Spleen (tissue), 7 donors: ENCODE results near the gene HMCN2.

Experiments
- POLR2A ChIP-seq, 3 donors: fragments of 450-650 bp; IDR thresholded peaks; one replicate each; pipeline ENCODE4 v1.5.1; 2017; ENCODE audit warnings: antibody characterized with exemption in 3 of 3, mild to moderate bottlenecking in 1 of 3
- TF ChIP-seq, protein P1 (sequence below), 11 experiments: fragments of 200-600 bp in 7 of 11; fragments of 450-650 bp in 4 of 11; sonication (generic) in 4 of 11; IDR thresholded peaks in 8 of 11; conservative IDR thresholded peaks in 3 of 11; 1 replicate in 7 of 11; 2 replicates in 4 of 11; pipeline versions ENCODE4 v1.4.0 to v1.8.0; 2016 to 2021; ENCODE audit warnings: antibody characterized with exemption in 11 of 11, inconsistent platforms in 4 of 11, mild to moderate bottlenecking in 1 of 11
- donor health status: DM: no; HTN: no; CAD: no; lungs with moderate emphysema.
- donor health status: DM: no; HTN: no; CAD: no.
- donor health status: DM: no; HTN: no; CAD: no.

DNA sequence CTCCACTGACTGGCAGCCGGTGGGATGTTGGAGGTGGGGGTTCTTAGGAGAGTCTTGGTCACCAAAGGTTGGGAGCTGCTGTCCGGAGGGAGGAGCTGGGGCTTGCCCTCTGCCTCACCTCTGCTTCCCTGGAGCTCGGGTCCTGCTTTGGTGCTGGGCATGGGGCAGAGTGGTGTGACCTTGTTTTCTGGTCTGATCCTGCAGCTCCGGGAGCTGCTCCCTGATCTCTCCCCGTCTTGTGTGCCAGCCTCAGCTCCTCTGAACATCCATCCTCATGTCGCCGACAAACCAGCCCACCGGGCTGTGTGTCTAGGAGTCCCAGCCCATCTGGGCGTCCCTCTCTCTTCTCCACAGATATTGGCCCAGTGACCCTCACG lies 18.7 kb downstream of the HMCN2 start:
- no peak for TF ChIP-seq POLR2A (IDR thresholded peaks at IDR 0.05)
- TF ChIP-seq, protein P1, sequence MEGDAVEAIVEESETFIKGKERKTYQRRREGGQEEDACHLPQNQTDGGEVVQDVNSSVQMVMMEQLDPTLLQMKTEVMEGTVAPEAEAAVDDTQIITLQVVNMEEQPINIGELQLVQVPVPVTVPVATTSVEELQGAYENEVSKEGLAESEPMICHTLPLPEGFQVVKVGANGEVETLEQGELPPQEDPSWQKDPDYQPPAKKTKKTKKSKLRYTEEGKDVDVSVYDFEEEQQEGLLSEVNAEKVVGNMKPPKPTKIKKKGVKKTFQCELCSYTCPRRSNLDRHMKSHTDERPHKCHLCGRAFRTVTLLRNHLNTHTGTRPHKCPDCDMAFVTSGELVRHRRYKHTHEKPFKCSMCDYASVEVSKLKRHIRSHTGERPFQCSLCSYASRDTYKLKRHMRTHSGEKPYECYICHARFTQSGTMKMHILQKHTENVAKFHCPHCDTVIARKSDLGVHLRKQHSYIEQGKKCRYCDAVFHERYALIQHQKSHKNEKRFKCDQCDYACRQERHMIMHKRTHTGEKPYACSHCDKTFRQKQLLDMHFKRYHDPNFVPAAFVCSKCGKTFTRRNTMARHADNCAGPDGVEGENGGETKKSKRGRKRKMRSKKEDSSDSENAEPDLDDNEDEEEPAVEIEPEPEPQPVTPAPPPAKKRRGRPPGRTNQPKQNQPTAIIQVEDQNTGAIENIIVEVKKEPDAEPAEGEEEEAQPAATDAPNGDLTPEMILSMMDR (IDR thresholded peaks at IDR 0.05 in 8 of 11, conservative IDR thresholded peaks at IDR 0.05 in 3 of 11): no peak
